GM19035 (cell line): Measurements from ENCODE around the gene MCCC2.
A peak's percentile ranks its signal among the peaks of the same experiment; 100 is the strongest.
"Not testable (repeated sequence)": the region's sequence is repeated elsewhere in the genome, so short reads cannot be mapped to it uniquely, and the experiment has no call there.

Experiments used
- ATAC-seq: cut with Tn5 transposase; IDR thresholded peaks from one replicate; pipeline ENCODE4 v1.9.1; 2021; ENCODE audit not compliant: unreplicated experiment

MCCC2 gene

GRCh38 chr5:71586941-71587765 lies at the start of gene MCCC2:
MCCC2 (plus strand) TSS chr5:71587340; CDS start chr5:71587426, 86 bp downstream.
- ATAC-seq: peak; percentile 98

GRCh38 chr5:71537687-71538086 lies 49.5 kb upstream of the MCCC2 start:
- no peak for ATAC-seq

GRCh38 chr5:71550885-71551284 lies 36.3 kb upstream of the MCCC2 start:
- ATAC-seq: not testable (repeated sequence)

GRCh38 chr5:71551582-71551981 lies 35.6 kb upstream of the MCCC2 start:
- ATAC-seq: not testable (repeated sequence)

- ATAC-seq: not testable (repeated sequence)
Observed at GRCh38 chr5:71552026-71552749, 35.0 kb upstream of the MCCC2 start.

- ATAC-seq: no peak
Observed at GRCh38 chr5:71563161-71563560, 24.0 kb upstream of the MCCC2 start.

- no peak for ATAC-seq
Observed at GRCh38 chr5:71564895-71565294, 22.2 kb upstream of the MCCC2 start.

GRCh38 chr5:71569748-71570509 lies 17.2 kb upstream of the MCCC2 start:
- ATAC-seq: no peak

GRCh38 chr5:71571811-71572210 lies 15.3 kb upstream of the MCCC2 start:
- not testable (repeated sequence) for ATAC-seq

- no peak for ATAC-seq
Observed at GRCh38 chr5:71573591-71573990, 13.5 kb upstream of the MCCC2 start.

GRCh38 chr5:71575588-71575987 lies 11.6 kb upstream of the MCCC2 start:
- ATAC-seq: not testable (repeated sequence)

GRCh38 chr5:71576241-71576640 lies 10.9 kb upstream of the MCCC2 start:
- ATAC-seq: no peak

GRCh38 chr5:71577839-71578238 lies 9.3 kb upstream of the MCCC2 start:
- not testable (repeated sequence) for ATAC-seq

- ATAC-seq: no peak
Observed at GRCh38 chr5:71582945-71583584, 4.1 kb upstream of the MCCC2 start.

- no peak for ATAC-seq
Observed at GRCh38 chr5:71586052-71586940, 844 bp upstream of the MCCC2 start.

- peak; percentile 4 for ATAC-seq
Observed at GRCh38 chr5:71587766-71588532, 809 bp downstream of the MCCC2 start.

- no peak for ATAC-seq
Observed at GRCh38 chr5:71588533-71588885, 1.4 kb downstream of the MCCC2 start.

- ATAC-seq: no peak
Observed at GRCh38 chr5:71589903-71590302, 2.8 kb downstream of the MCCC2 start.

GRCh38 chr5:71591100-71591499 lies 4.0 kb downstream of the MCCC2 start:
- no peak for ATAC-seq
